Endothelial cell of umbilical vein (primary cell): Measurements from ENCODE around the gene MYH9. TPM values are rescaled to one million over a fixed set of nuclear protein-coding genes. Genes with fewer than 3 reads are reported as not detected.
"Not testable (repeated sequence)": the region's sequence is repeated elsewhere in the genome, so short reads cannot be mapped to it uniquely, and the experiment has no call there.

Source experiments
- BruUV-seq: library from RNA; stranded (reverse); fragments of 400-500 nt; replicated peaks from 2 replicates; lab custom pipeline; 2021; lab: Mats Ljungman, UMichigan
- CTCF ChIA-PET: fragments of 300-600, 350-600 bp; sonication (Branson Sonifier 250); formaldehyde crosslinking; loops from one replicate; lab custom pipeline; 2021; ENCODE audit warnings: antibody characterized with exemption, inconsistent platforms; lab: Charles Lee
- POLR2A ChIA-PET: fragments of 300-600, 350-600 bp; sonication (Branson Sonifier 250); formaldehyde crosslinking; loops from one replicate; lab custom pipeline; 2021; ENCODE audit warnings: antibody characterized with exemption, inconsistent platforms; lab: Charles Lee
- DNase-seq: peaks from one replicate; pipeline ENCODE4 v3.0.0-alpha.2; 2011; ENCODE audit warnings: low read depth, low spot score
- FAIRE-seq: peaks from 2 replicates; lab custom pipeline; 2011; peaks lifted over from hg19 to GRCh38; lab: Jason Lieb, UNC
- H2AFZ ChIP-seq: 2 replicates; pipeline ENCODE4 v1.6.0; 2012; ENCODE audit warnings: low read depth, low read length, control low read depth, inconsistent platforms
- H3K27ac ChIP-seq: 2 replicates; pipeline ENCODE4 v1.5.1; 2011; ENCODE audit warnings: low read depth, mild to moderate bottlenecking, control low read depth, low read length, moderate library complexity; ENCODE audit not compliant: insufficient read depth
- H3K27me3 ChIP-seq, 2 experiments: 2 replicates each; pipeline versions ENCODE4 v1.6.0 to v1.6.1; 2011; ENCODE audit warnings: low read length in 2 of 2, mixed read lengths in 1 of 2; ENCODE audit not compliant: control insufficient read depth in 2 of 2, insufficient read depth in 2 of 2
- H3K36me3 ChIP-seq, 2 experiments: 2 replicates in 1 of 2; 3 replicates in 1 of 2; pipeline ENCODE4 v1.5.1; 2011; ENCODE audit warnings: low read length in 2 of 2, mild to moderate bottlenecking in 1 of 2, moderate library complexity in 1 of 2; ENCODE audit not compliant: control insufficient read depth in 2 of 2, insufficient read depth in 2 of 2; ENCODE audit errors: extremely low read depth in 1 of 2
- H3K4me1 ChIP-seq: 3 replicates; pipeline ENCODE4 v1.5.1; 2011; ENCODE audit warnings: mild to moderate bottlenecking, low read length; ENCODE audit not compliant: control insufficient read depth, insufficient read depth; ENCODE audit errors: extremely low read depth
- H3K4me2 ChIP-seq: 2 replicates; pipeline ENCODE4 v1.6.1; 2011; ENCODE audit warnings: low read length, control low read depth, mixed read lengths; ENCODE audit not compliant: insufficient read depth
- H3K4me3 ChIP-seq, 3 experiments: fragments of 200-600 bp in 1 of 3; sonication (generic), shearing (Covaris generic) in 1 of 3; replicated peaks in 1 of 3; 2 replicates each; pipeline ENCODE4 v1.5.1; 2011 to 2016; ENCODE audit warnings: control low read depth in 3 of 3, low read length in 3 of 3, mild to moderate bottlenecking in 2 of 3, inconsistent platforms in 1 of 3, low read depth in 1 of 3, moderate library complexity in 1 of 3; ENCODE audit not compliant: insufficient read depth in 1 of 3
- H3K79me2 ChIP-seq: 2 replicates; pipeline ENCODE4 v1.6.0; 2012; ENCODE audit warnings: low read length, inconsistent platforms; ENCODE audit not compliant: control insufficient read depth, insufficient read depth
- H3K9ac ChIP-seq: replicated peaks from 2 replicates; pipeline ENCODE3; 2011; ENCODE audit warnings: low read length, control low read depth; ENCODE audit not compliant: insufficient read depth; ENCODE audit errors: extremely low read depth
- H3K9me1 ChIP-seq: replicated peaks from 3 replicates; pipeline ENCODE4 v1.6.0; 2011; ENCODE audit warnings: mild to moderate bottlenecking, low read length; ENCODE audit not compliant: control insufficient read depth, insufficient read depth; ENCODE audit errors: extremely low read depth
- H3K9me3 ChIP-seq: replicated peaks from 2 replicates; pipeline ENCODE4 v1.5.1; 2012; ENCODE audit warnings: low read length, inconsistent platforms; ENCODE audit not compliant: control insufficient read depth, insufficient read depth
- H4K20me1 ChIP-seq: replicated peaks from 2 replicates; pipeline ENCODE3; 2011; ENCODE audit warnings: mild to moderate bottlenecking, low read length; ENCODE audit not compliant: control insufficient read depth, insufficient read depth; ENCODE audit errors: extremely low read depth
- dilution Hi-C: fragments of 300-500 bp; cut with MboI; formaldehyde crosslinking; loops from one replicate; pipeline ENCODE4 v1.15.0; 2019; ENCODE audit warnings: low sequenced_read_pairs; ENCODE audit not compliant: extremely low pct_ligation_motif_present
- intact Hi-C: fragments of 100-400 bp; cut with micrococcal nuclease; formaldehyde crosslinking; loops from one replicate; pipeline ENCODE4 v1.10.0; 2022
- polyA plus RNA-seq, 4 experiments: library from polyadenylated mRNA; depleted of rRNA in 3 of 4; stranded (reverse) in 3 of 4; unstranded in 1 of 4; fragments of >200 nt; gene quantifications; 2 replicates each; pipeline versions ENCODE4 v1.2.1 to v1.2.3, GENCODE V29; 2011 to 2012; ENCODE audit warnings: missing spikeins in 1 of 4
- total RNA-seq: library from RNA; stranded (reverse); gene quantifications from 2 replicates; pipeline ENCODE4 v1.2.3, GENCODE V29; 2021

Gene MYH9
- total and polyA plus RNA-seq, 2 donors (not counting 3 experiments of a cell fraction or from before 2014, with no cell fraction given), result 188 to 1,413 TPM

GRCh38 chr22:36263216-36263673 is 124.5 kb downstream of the MYH9 start:
- intact Hi-C loops, H3K9me1 ChIP-seq, H3K4me3 ChIP-seq, H3K9me3 ChIP-seq, H3K9ac ChIP-seq, BruUV-seq, H3K27ac ChIP-seq, H3K4me2 ChIP-seq, POLR2A ChIA-PET, H2AFZ ChIP-seq, H3K79me2 ChIP-seq, H4K20me1 ChIP-seq, H3K27me3 ChIP-seq, dilution Hi-C loops, H3K36me3 ChIP-seq, FAIRE-seq, DNase-seq: not testable (repeated sequence)
- CTCF ChIA-PET, result interaction anchor here (1.1 kb wide), 1 partner anchor 68 kb away, joined by 3 read pairs; no protein-coding TSS in a partner anchor
- H3K4me1 ChIP-seq, result peaks cover 17% of the 10 kb centered on the region

- DNase-seq, dilution Hi-C loops, POLR2A ChIA-PET, H3K36me3 ChIP-seq, H3K9ac ChIP-seq, H3K4me2 ChIP-seq, BruUV-seq, H3K4me3 ChIP-seq, intact Hi-C loops, H3K27me3 ChIP-seq, FAIRE-seq, H3K79me2 ChIP-seq, H3K9me3 ChIP-seq, H3K9me1 ChIP-seq, H2AFZ ChIP-seq, H3K27ac ChIP-seq, H4K20me1 ChIP-seq: not testable (repeated sequence)
- peaks cover 17% of the 10 kb centered on the region for H3K4me1 ChIP-seq
- CTCF ChIA-PET, result interaction anchor here (1.5 kb wide), 1 partner anchor 9 kb away, joined by 4 read pairs; the partner anchor contains the start of gene APOL1
Observed at GRCh38 chr22:36262307-36262706, 125.5 kb downstream of the MYH9 start.

GRCh38 chr22:36261675-36262074 is 126.1 kb downstream of the MYH9 start:
- H4K20me1 ChIP-seq, H2AFZ ChIP-seq, intact Hi-C loops, BruUV-seq, H3K27ac ChIP-seq, H3K9ac ChIP-seq, H3K4me3 ChIP-seq, H3K9me1 ChIP-seq, H3K79me2 ChIP-seq, H3K9me3 ChIP-seq, dilution Hi-C loops, H3K4me2 ChIP-seq, H3K36me3 ChIP-seq, POLR2A ChIA-PET, H3K27me3 ChIP-seq, DNase-seq: not testable (repeated sequence)
- CTCF ChIA-PET, result interaction anchor here (0.6 to 1.5 kb wide), 6 partner anchors 9 to 225 kb away, joined by 3 to 4 read pairs (median 3); partner anchors contain the start of genes APOL1 and APOL2
- peaks cover 17% of the 10 kb centered on the region for H3K4me1 ChIP-seq
- peak; percentile 90 for FAIRE-seq
